Right lobe of liver (tissue), 6 donors: ENCODE measurements around the gene GPR15. TPM values are rescaled to one million over a fixed set of nuclear protein-coding genes. Genes with fewer than 3 reads are reported as not detected.

Experiments
- ATAC-seq, 4 donors: fragments of 200-7000 bp; cut with Tn5 transposase; one replicate each; pipeline ENCODE4 v1.9.1; 2020; ENCODE audit warnings: mild to moderate bottlenecking in 4 of 4, moderate library complexity in 4 of 4
- DNase-seq, 3 donors: peaks; one replicate each; pipeline ENCODE4 v3.0.0-alpha.2; 2020
- H3K27ac ChIP-seq, 3 donors: fragments of 200-600 bp; one replicate each; pipeline ENCODE4 v1.8.0; 2022
- H3K27me3 ChIP-seq, 2 donors: fragments of 200-600 bp; one replicate each; pipeline ENCODE4 v1.8.0; 2022
- H3K36me3 ChIP-seq, 4 donors: fragments of 200-600 bp; sonication (generic) in 1 of 4; one replicate each; pipeline versions ENCODE4 v1.5.1 to v1.8.0; 2017 to 2022; ENCODE audit warnings: control low read depth in 1 of 4
- H3K4me1 ChIP-seq, 4 donors: fragments of 200-600 bp; sonication (generic) in 1 of 4; one replicate each; pipeline versions ENCODE4 v1.5.1 to v1.8.0; 2017 to 2022; ENCODE audit warnings: control low read depth in 1 of 4
- H3K4me3 ChIP-seq, 3 donors: fragments of 200-600 bp; one replicate each; pipeline ENCODE4 v1.8.0; 2022
- H3K9me3 ChIP-seq, 4 donors: fragments of 200-600 bp; sonication (generic) in 1 of 4; one replicate each; pipeline versions ENCODE4 v1.5.1 to v1.8.0; 2017 to 2022; ENCODE audit warnings: control low read depth in 1 of 4
- CTCF ChIP-seq, 4 donors: fragments of 200-600 bp in 3 of 4; fragments of 450-650 bp in 1 of 4; IDR thresholded peaks; one replicate each; pipeline versions ENCODE4 v1.5.1 to v1.8.0; 2016 to 2022; ENCODE audit warnings: antibody characterized with exemption in 4 of 4, mild to moderate bottlenecking in 2 of 4
- POLR2A ChIP-seq: fragments of 450-650 bp; IDR thresholded peaks from one replicate; pipeline ENCODE4 v1.6.1; 2017; ENCODE audit warnings: antibody characterized with exemption, mild to moderate bottlenecking
- WGBS: methylation state at CpG from one replicate; pipeline ENCODE4 v1.1.6; 2018; ENCODE audit warnings: low coverage, low lambda C conversion rate; ENCODE audit not compliant: insufficient coverage; ENCODE audit errors: missing lambda C conversion rate; 5-methylcytosine and 5-hydroxymethylcytosine counted together
- intact Hi-C, 2 donors: fragments of 100-400 bp; cut with DNase I; formaldehyde crosslinking; loops; one replicate each; pipeline versions ENCODE4 v1.11.2 to v1.14.1; 2022
- total RNA-seq, 6 experiments: library from RNA; depleted of rRNA in 2 of 6; stranded (reverse); fragments of >200 nt in 2 of 6; fragmentation: NEBNext Ultra II Directional in 3 of 6; extraction: Animal tissue kit (Norgen Biotek cat#: 25700) in 3 of 6; gene quantifications; one replicate each; pipeline versions ENCODE4 v1.1.0 to v1.2.4, GENCODE V29; 2016 to 2023
- donor health status: DM: no; HTN: yes; CAD: no.
- donor health status: DM: no; HTN: no; CAD: no.
- donor health status: DM: no; HTN: no; CAD: no.
- donor health status: DM: no; HTN: yes; CAD: no.
- donor health status: DM: no; HTN: yes; CAD: no.

The GPR15 gene
- total RNA-seq, 6 experiments from 2014 or later, result not detected

GRCh38 chr3:98512576-98512975 lies 19.2 kb upstream of the GPR15 start:
- Histone ChIP-seq H3K4me1 (no peaks in the 10 kb centered on the region), H3K36me3 (peaks cover 0 to 21% (median 4%) of the 10 kb centered on the region in 4 donors), H3K27me3 (no peaks in the 10 kb centered on the region), H3K27ac (no peak overlapping the region), H3K4me3 (no peak overlapping the region), H3K9me3 (no peaks in the 10 kb centered on the region)
- TF ChIP-seq POLR2A (no peak), CTCF (IDR thresholded peaks at IDR 0.05) (no peak)
- intact Hi-C loops, result no loop called here
- DNase-seq (no peak), ATAC-seq (no peak)
- 92% methylated on average over 4 of the region's 4 CpGs for WGBS

- no peaks in the 10 kb centered on the region for H3K4me1 ChIP-seq
- intact Hi-C loops, result no loop called here
- H3K36me3 ChIP-seq, result peaks cover 0 to 21% (median 4%) of the 10 kb centered on the region in 4 donors
- DNase-seq (no peak), ATAC-seq (no peak)
- no peak overlapping the region for H3K27ac ChIP-seq
- H3K9me3 ChIP-seq, result no peaks in the 10 kb centered on the region
- no peak for TF ChIP-seq POLR2A
- TF ChIP-seq CTCF (IDR thresholded peaks at IDR 0.05), result no peak
- H3K4me3 ChIP-seq, result no peak overlapping the region
- WGBS, result 59% methylated on average over 4 of the region's 4 CpGs
- H3K27me3 ChIP-seq, result no peaks in the 10 kb centered on the region
Observed at GRCh38 chr3:98513091-98513511, 18.7 kb upstream of the GPR15 start.

GRCh38 chr3:98513736-98514135 lies 18.0 kb upstream of the GPR15 start:
- Histone ChIP-seq H3K36me3 (peaks cover 0 to 26% (median 4%) of the 10 kb centered on the region in 4 donors), H3K4me3 (no peak overlapping the region), H3K4me1 (no peaks in the 10 kb centered on the region), H3K27me3 (no peaks in the 10 kb centered on the region), H3K27ac (no peak overlapping the region), H3K9me3 (no peaks in the 10 kb centered on the region)
- intact Hi-C loops, result no loop called here
- no peak for ATAC-seq
- 100% methylated on average over 3 of the region's 3 CpGs for WGBS
- no peak for DNase-seq
- no peak for TF ChIP-seq CTCF (IDR thresholded peaks at IDR 0.05)
- no peak for TF ChIP-seq POLR2A

GRCh38 chr3:98514948-98515347 lies 16.8 kb upstream of the GPR15 start:
- intact Hi-C loops, result no loop called here
- no peak for ATAC-seq
- Histone ChIP-seq H3K4me3 (no peak overlapping the region), H3K36me3 (peaks cover 0 to 31% (median 6%) of the 10 kb centered on the region in 4 donors), H3K9me3 (no peaks in the 10 kb centered on the region), H3K4me1 (no peaks in the 10 kb centered on the region), H3K27me3 (no peaks in the 10 kb centered on the region), H3K27ac (no peak overlapping the region)
- no peak for TF ChIP-seq POLR2A
- TF ChIP-seq CTCF (IDR thresholded peaks at IDR 0.05), result no peak
- no peak for DNase-seq
- WGBS, result 94% methylated on average over 1 of the region's 1 CpG

- H3K27me3 ChIP-seq, result no peaks in the 10 kb centered on the region
- DNase-seq, result no peak
- H3K27ac ChIP-seq, result no peak overlapping the region
- TF ChIP-seq CTCF (IDR thresholded peaks at IDR 0.05) (no peak), POLR2A (no peak)
- H3K9me3 ChIP-seq, result no peaks in the 10 kb centered on the region
- H3K4me1 ChIP-seq, result peaks cover 0 to 8% (median 0%) of the 10 kb centered on the region in 4 donors
- no peak overlapping the region for H3K4me3 ChIP-seq
- H3K36me3 ChIP-seq, result peaks cover 0 to 41% (median 8%) of the 10 kb centered on the region in 4 donors
- WGBS, result 97% methylated on average over 2 of the region's 2 CpGs
- ATAC-seq, result no peak
- intact Hi-C loops, result no loop called here
Observed at GRCh38 chr3:98518816-98519215, 13.0 kb upstream of the GPR15 start.
